ENCODE results near the gene PI16.

The PI16 gene

DNA sequence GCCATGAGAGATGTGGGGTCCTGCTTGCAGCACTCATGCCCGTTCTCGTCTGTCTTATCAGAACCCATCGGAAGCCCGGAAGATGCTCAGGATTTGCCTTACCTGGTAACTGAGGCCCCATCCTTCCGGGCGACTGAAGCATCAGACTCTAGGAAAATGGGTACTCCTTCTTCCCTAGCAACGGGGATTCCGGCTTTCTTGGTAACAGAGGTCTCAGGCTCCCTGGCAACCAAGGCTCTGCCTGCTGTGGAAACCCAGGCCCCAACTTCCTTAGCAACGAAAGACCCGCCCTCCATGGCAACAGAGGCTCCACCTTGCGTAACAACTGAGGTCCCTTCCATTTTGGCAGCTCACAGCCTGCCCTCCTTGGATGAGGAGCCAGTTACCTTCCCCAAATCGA lies 8.3 kb downstream of the PI16 start:
- Histone ChIP-seq H3K27me3 (ENCODE audit: insufficient read depth, poor library complexity, severe bottlenecking) (no peaks in the 10 kb centered on the region), H3K27ac (replicated peaks) (peak overlapping the region; percentile 36), H3K4me3 (replicated peaks; ENCODE audit: insufficient read depth, low read length) (no peak overlapping the region)
- TF ChIP-seq, protein P1, sequence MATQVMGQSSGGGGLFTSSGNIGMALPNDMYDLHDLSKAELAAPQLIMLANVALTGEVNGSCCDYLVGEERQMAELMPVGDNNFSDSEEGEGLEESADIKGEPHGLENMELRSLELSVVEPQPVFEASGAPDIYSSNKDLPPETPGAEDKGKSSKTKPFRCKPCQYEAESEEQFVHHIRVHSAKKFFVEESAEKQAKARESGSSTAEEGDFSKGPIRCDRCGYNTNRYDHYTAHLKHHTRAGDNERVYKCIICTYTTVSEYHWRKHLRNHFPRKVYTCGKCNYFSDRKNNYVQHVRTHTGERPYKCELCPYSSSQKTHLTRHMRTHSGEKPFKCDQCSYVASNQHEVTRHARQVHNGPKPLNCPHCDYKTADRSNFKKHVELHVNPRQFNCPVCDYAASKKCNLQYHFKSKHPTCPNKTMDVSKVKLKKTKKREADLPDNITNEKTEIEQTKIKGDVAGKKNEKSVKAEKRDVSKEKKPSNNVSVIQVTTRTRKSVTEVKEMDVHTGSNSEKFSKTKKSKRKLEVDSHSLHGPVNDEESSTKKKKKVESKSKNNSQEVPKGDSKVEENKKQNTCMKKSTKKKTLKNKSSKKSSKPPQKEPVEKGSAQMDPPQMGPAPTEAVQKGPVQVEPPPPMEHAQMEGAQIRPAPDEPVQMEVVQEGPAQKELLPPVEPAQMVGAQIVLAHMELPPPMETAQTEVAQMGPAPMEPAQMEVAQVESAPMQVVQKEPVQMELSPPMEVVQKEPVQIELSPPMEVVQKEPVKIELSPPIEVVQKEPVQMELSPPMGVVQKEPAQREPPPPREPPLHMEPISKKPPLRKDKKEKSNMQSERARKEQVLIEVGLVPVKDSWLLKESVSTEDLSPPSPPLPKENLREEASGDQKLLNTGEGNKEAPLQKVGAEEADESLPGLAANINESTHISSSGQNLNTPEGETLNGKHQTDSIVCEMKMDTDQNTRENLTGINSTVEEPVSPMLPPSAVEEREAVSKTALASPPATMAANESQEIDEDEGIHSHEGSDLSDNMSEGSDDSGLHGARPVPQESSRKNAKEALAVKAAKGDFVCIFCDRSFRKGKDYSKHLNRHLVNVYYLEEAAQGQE (IDR thresholded peaks at IDR 0.05; ENCODE audit: insufficient replicate concordance, low read depth): no peak
- peak; percentile 47; the same call in 1 of the 2 replicates for TF ChIP-seq GABPA (IDR thresholded peaks at IDR 0.05; ENCODE audit: low read depth)
- peak; percentile 84 for TF ChIP-seq SPI1 (IDR thresholded peaks at IDR 0.05; ENCODE audit: borderline replicate concordance, low read depth)
- DNase-seq (ENCODE audit: low read depth in 1 of 2, low spot score in 1 of 2): peak; percentile 95 to 98

- peak overlapping the region; percentile 36 for H3K27ac ChIP-seq (replicated peaks)
- no peak overlapping the region for H3K4me3 ChIP-seq (replicated peaks; ENCODE audit: insufficient read depth, low read length)
- TF ChIP-seq SPI1 (IDR thresholded peaks at IDR 0.05; ENCODE audit: borderline replicate concordance, low read depth): no peak
- TF ChIP-seq, protein P1 (IDR thresholded peaks at IDR 0.05; ENCODE audit: insufficient replicate concordance, low read depth): no peak
- no peak for TF ChIP-seq CTCF (IDR thresholded peaks at IDR 0.05; ENCODE audit: insufficient read depth, low read length)
- no peak for TF ChIP-seq GABPA (IDR thresholded peaks at IDR 0.05; ENCODE audit: low read depth)
- TF ChIP-seq POLR2AphosphoS5 (IDR thresholded peaks at IDR 0.05; ENCODE audit: low read depth): no peak
- DNase-seq (ENCODE audit: low read depth in 1 of 2, low spot score in 1 of 2): peak in 1 of 2 experiments; percentile 29
- no peaks in the 10 kb centered on the region for H3K27me3 ChIP-seq (ENCODE audit: insufficient read depth, poor library complexity, severe bottlenecking)
Observed at GRCh38 chr6:36963451-36964290, 9.1 kb downstream of the PI16 start.

DNA sequence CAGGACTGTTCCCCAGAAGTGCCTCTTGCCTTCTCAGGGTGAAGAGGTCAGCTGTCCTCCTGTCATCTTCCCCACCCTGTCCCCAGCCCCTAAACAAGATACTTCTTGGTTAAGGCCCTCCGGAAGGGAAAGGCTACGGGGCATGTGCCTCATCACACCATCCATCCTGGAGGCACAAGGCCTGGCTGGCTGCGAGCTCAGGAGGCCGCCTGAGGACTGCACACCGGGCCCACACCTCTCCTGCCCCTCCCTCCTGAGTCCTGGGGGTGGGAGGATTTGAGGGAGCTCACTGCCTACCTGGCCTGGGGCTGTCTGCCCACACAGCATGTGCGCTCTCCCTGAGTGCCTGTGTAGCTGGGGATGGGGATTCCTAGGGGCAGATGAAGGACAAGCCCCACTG lies 9.8 kb downstream of the PI16 start:
- H3K27ac ChIP-seq (replicated peaks): no peak overlapping the region
- H3K4me3 ChIP-seq (replicated peaks; ENCODE audit: insufficient read depth, low read length): no peak overlapping the region
- no peak for DNase-seq (ENCODE audit: low read depth in 1 of 2, low spot score in 1 of 2)
- no peaks in the 10 kb centered on the region for H3K27me3 ChIP-seq (ENCODE audit: insufficient read depth, poor library complexity, severe bottlenecking)
- TF ChIP-seq CTCF (IDR thresholded peaks at IDR 0.05; ENCODE audit: insufficient read depth, low read length) (no peak), SPI1 (IDR thresholded peaks at IDR 0.05; ENCODE audit: borderline replicate concordance, low read depth) (no peak), POLR2AphosphoS5 (IDR thresholded peaks at IDR 0.05; ENCODE audit: low read depth) (no peak), GABPA (IDR thresholded peaks at IDR 0.05; ENCODE audit: low read depth) (no peak)
- TF ChIP-seq, protein P1 (IDR thresholded peaks at IDR 0.05; ENCODE audit: insufficient replicate concordance, low read depth): no peak
